K562 (cell line): ENCODE results near the gene SRRM5. TPM values are rescaled to one million over a fixed set of nuclear protein-coding genes. Genes with fewer than 3 reads are reported as not detected.

ENCODE experiments used
- BRCA1 ChIP-seq, 2 experiments: fragments of 450-650 bp in 1 of 2; sonication (generic) in 1 of 2; formaldehyde crosslinking in 1 of 2; IDR thresholded peaks; 2 replicates each; pipeline versions ENCODE4 v1.5.0 to v1.6.1; 2017 to 2020; ENCODE audit warnings: mild to moderate bottlenecking in 1 of 2, missing genetic modification reagents in 1 of 2
- CTBP1 ChIP-seq: fragments of 450-650 bp; IDR thresholded peaks from 2 replicates; pipeline ENCODE4 v1.6.1; 2016; ENCODE audit warnings: borderline replicate concordance
- EGR1 ChIP-seq: fragments of 450-650 bp; conservative IDR thresholded peaks from 2 replicates; pipeline ENCODE4 v1.6.1; 2017; ENCODE audit warnings: mild to moderate bottlenecking
- ELK3 ChIP-seq: fragments of 450-650 bp; formaldehyde crosslinking; IDR thresholded peaks from 2 replicates; pipeline ENCODE4 v1.4.0; 2020; ENCODE audit warnings: mild to moderate bottlenecking
- ETS1 ChIP-seq: conservative IDR thresholded peaks from 2 replicates; pipeline ENCODE4 v1.6.1; 2011; ENCODE audit warnings: low read depth, mild to moderate bottlenecking, low read length; ENCODE audit not compliant: control insufficient read depth
- KLF10 ChIP-seq: fragments of 250-450 bp; sonication (Bioruptor Pico); IDR thresholded peaks from 2 replicates; pipeline ENCODE4 v1.6.1; 2021; ENCODE audit warnings: matching md5 sums
- PHF21A ChIP-seq: fragments of 450-650 bp; IDR thresholded peaks from 2 replicates; pipeline ENCODE4 v1.6.1; 2017; ENCODE audit warnings: low read depth, borderline replicate concordance
- PML ChIP-seq: IDR thresholded peaks from 2 replicates; pipeline ENCODE4 v1.6.1; 2012; ENCODE audit warnings: low read length, inconsistent platforms
- RB1 ChIP-seq: fragments of 450-650 bp; IDR thresholded peaks from 2 replicates; pipeline ENCODE4 v1.6.1; 2017; ENCODE audit warnings: low read depth, mild to moderate bottlenecking
- RHOXF2B ChIP-seq: fragments of 250-450 bp; sonication (Bioruptor Pico); conservative IDR thresholded peaks from 2 replicates; pipeline ENCODE4 v1.5.1; 2021
- SETDB1 ChIP-seq: IDR thresholded peaks from one replicate; pipeline ENCODE4 v1.6.1; 2012; ENCODE audit warnings: low read length, control low read depth, inconsistent platforms
- SREBF1 ChIP-seq: fragments of 150-350 bp; IDR thresholded peaks from 2 replicates; pipeline ENCODE4 v1.6.1; 2014; ENCODE audit warnings: antibody characterized with exemption, low read depth, low read length, borderline replicate concordance
- TAF9B ChIP-seq: fragments of 450-650 bp; IDR thresholded peaks from 2 replicates; pipeline ENCODE4 v1.6.1; 2018; ENCODE audit warnings: mild to moderate bottlenecking; ENCODE audit not compliant: partially characterized antibody
- TCF7 ChIP-seq: sonication (generic); IDR thresholded peaks from 2 replicates; pipeline ENCODE4 v1.6.1; 2016; ENCODE audit warnings: antibody characterized with exemption, borderline replicate concordance
- ZNF445 ChIP-seq: fragments of 250-450 bp; sonication (Bioruptor Pico); IDR thresholded peaks from 2 replicates; pipeline ENCODE4 v1.4.0; 2020; ENCODE audit warnings: low read depth, mild to moderate bottlenecking, moderate library complexity
- ZNF583 ChIP-seq: fragments of 250-450 bp; sonication (Bioruptor Pico); IDR thresholded peaks from 2 replicates; pipeline ENCODE4 v1.4.0; 2020
- polyA plus RNA-seq, 8 experiments: library from polyadenylated mRNA; depleted of rRNA in 4 of 8; stranded (reverse) in 5 of 8; unstranded in 3 of 8; fragments of >200 nt; fragmentation: Nextera tagmentation in 2 of 8; fragmentation: Illumina TruSeq in 1 of 8; extraction: Ambion mirVana in 2 of 8; extraction: Trizol in 1 of 8; gene quantifications; 2 replicates each; pipeline versions ENCODE4 v1.2.1 to v1.2.3, GENCODE V29; 2011 to 2014; ENCODE audit warnings: inconsistent platforms in 1 of 8, missing spikeins in 1 of 8
- total RNA-seq, 7 experiments: library from RNA; depleted of rRNA in 6 of 7; stranded (reverse); fragments of >200 nt in 6 of 7; fragmentation: Illumina TruSeq in 2 of 7; extraction: Trizol in 2 of 7; gene quantifications; 2 replicates each; pipeline versions ENCODE4 v1.2.1 to v1.2.3, GENCODE V29; 2011 to 2021; ENCODE audit warnings: low replicate concordance in 1 of 7
- TF ChIP-seq, protein P1 (sequence below): sonication (generic); IDR thresholded peaks from 2 replicates; pipeline ENCODE4 v1.6.1; 2016
- TF ChIP-seq, protein P2 (sequence below): fragments of 250-450 bp; sonication (Bioruptor Pico); IDR thresholded peaks from 2 replicates; pipeline ENCODE4 v1.8.0; 2022; ENCODE audit warnings: inconsistent platforms
- TF ChIP-seq, protein P3 (sequence below): fragments of 250-450 bp; sonication (Bioruptor Pico); IDR thresholded peaks from 2 replicates; pipeline ENCODE4 v1.4.0; 2020; ENCODE audit warnings: borderline replicate concordance
- TF ChIP-seq, protein P4 (sequence below): sonication (generic); formaldehyde crosslinking; IDR thresholded peaks from 2 replicates; pipeline ENCODE4 v1.5.0; 2020; ENCODE audit warnings: missing genetic modification reagents

The SRRM5 gene
- total and polyA plus RNA-seq, 9 of the 15 experiments (the other 6 are each of a cell fraction or from before 2014, with no cell fraction given) = 0.09 to 0.45 (median 0.18) TPM; not detected in 2

GRCh38 chr19:43639519-43640423 lies 27.9 kb downstream of the SRRM5 start, which contains the start of gene CADM4 (continued):
- TF ChIP-seq, protein P1, sequence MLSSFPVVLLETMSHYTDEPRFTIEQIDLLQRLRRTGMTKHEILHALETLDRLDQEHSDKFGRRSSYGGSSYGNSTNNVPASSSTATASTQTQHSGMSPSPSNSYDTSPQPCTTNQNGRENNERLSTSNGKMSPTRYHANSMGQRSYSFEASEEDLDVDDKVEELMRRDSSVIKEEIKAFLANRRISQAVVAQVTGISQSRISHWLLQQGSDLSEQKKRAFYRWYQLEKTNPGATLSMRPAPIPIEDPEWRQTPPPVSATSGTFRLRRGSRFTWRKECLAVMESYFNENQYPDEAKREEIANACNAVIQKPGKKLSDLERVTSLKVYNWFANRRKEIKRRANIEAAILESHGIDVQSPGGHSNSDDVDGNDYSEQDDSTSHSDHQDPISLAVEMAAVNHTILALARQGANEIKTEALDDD = no peak
- 0 out of 2 replicates have a peak, but pooled peaks have one; percentile 24 for TF ChIP-seq TCF7
- no peak for TF ChIP-seq RHOXF2B (CRISPR knock-in tag)
- no peak for TF ChIP-seq ETS1
- no peak for TF ChIP-seq ELK3 (CRISPR knock-in tag)
- TF ChIP-seq SREBF1 = no peak
- no peak for TF ChIP-seq TAF9B
- TF ChIP-seq, protein P2, sequence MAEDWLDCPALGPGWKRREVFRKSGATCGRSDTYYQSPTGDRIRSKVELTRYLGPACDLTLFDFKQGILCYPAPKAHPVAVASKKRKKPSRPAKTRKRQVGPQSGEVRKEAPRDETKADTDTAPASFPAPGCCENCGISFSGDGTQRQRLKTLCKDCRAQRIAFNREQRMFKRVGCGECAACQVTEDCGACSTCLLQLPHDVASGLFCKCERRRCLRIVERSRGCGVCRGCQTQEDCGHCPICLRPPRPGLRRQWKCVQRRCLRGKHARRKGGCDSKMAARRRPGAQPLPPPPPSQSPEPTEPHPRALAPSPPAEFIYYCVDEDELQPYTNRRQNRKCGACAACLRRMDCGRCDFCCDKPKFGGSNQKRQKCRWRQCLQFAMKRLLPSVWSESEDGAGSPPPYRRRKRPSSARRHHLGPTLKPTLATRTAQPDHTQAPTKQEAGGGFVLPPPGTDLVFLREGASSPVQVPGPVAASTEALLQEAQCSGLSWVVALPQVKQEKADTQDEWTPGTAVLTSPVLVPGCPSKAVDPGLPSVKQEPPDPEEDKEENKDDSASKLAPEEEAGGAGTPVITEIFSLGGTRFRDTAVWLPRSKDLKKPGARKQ (CRISPR knock-in tag) = no peak
- TF ChIP-seq EGR1 = peak; percentile 23; the same call in 1 of the 2 replicates
- TF ChIP-seq PHF21A = no peak
- TF ChIP-seq KLF10 (CRISPR knock-in tag) = no peak
- no peak for TF ChIP-seq ZNF583
- no peak for TF ChIP-seq PML
- no peak for TF ChIP-seq BRCA1 (IDR thresholded peaks at IDR 0.05)
- no peak for TF ChIP-seq BRCA1 (CRISPR knock-in tag; IDR thresholded peaks at IDR 0.05)
- no peak for TF ChIP-seq CTBP1
- TF ChIP-seq ZNF445 = no peak
- TF ChIP-seq, protein P3, sequence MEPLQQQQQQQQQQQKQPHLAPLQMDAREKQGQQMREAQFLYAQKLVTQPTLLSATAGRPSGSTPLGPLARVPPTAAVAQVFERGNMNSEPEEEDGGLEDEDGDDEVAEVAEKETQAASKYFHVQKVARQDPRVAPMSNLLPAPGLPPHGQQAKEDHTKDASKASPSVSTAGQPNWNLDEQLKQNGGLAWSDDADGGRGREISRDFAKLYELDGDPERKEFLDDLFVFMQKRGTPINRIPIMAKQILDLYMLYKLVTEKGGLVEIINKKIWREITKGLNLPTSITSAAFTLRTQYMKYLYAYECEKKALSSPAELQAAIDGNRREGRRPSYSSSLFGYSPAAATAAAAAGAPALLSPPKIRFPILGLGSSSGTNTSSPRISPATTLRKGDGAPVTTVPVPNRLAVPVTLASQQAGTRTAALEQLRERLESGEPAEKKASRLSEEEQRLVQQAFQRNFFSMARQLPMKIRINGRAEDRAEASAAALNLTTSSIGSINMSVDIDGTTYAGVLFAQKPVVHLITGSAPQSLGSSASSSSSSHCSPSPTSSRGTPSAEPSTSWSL (CRISPR knock-in tag) = no peak
- TF ChIP-seq, protein P4, sequence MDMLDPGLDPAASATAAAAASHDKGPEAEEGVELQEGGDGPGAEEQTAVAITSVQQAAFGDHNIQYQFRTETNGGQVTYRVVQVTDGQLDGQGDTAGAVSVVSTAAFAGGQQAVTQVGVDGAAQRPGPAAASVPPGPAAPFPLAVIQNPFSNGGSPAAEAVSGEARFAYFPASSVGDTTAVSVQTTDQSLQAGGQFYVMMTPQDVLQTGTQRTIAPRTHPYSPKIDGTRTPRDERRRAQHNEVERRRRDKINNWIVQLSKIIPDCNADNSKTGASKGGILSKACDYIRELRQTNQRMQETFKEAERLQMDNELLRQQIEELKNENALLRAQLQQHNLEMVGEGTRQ (CRISPR knock-in tag) = no peak
- TF ChIP-seq SETDB1 = no peak
- peak; percentile 21; the same call in 1 of the 2 replicates for TF ChIP-seq RB1
